Esophagus squamous epithelium (tissue), 5 donors: ENCODE data around the gene TRPC6. TPM values are rescaled to one million over a fixed set of nuclear protein-coding genes. Genes with fewer than 3 reads are reported as not detected.

Source experiments
- DNase-seq: peaks from one replicate; lab custom pipeline; 2025; lab: John Stamatoyannopoulos, UW
- H3K27ac ChIP-seq, 4 donors: fragments of 200-600 bp; sonication (generic); one replicate each; pipeline ENCODE4 v1.5.1; 2016 to 2019; ENCODE audit warnings: mild to moderate bottlenecking in 1 of 4
- H3K27me3 ChIP-seq, 4 donors: fragments of 200-600 bp; sonication (generic); 1 replicate in 3 of 4; 2 replicates in 1 of 4; pipeline versions ENCODE4 v1.5.1 to v1.6.0; 2017 to 2021; ENCODE audit warnings: antibody characterized with exemption in 1 of 4
- H3K36me3 ChIP-seq, 3 donors: fragments of 200-600 bp; sonication (generic); one replicate each; pipeline ENCODE4 v1.5.1; 2016 to 2019
- H3K4me1 ChIP-seq, 3 donors: fragments of 200-600 bp; sonication (generic); one replicate each; pipeline ENCODE4 v1.5.1; 2017 to 2019
- H3K4me3 ChIP-seq, 4 donors: fragments of 200-600 bp; sonication (generic); 1 replicate in 3 of 4; 2 replicates in 1 of 4; pipeline ENCODE4 v1.5.1; 2016 to 2019; ENCODE audit warnings: mild to moderate bottlenecking in 2 of 4, moderate library complexity in 1 of 4
- H3K9me3 ChIP-seq, 3 donors: fragments of 200-600 bp; sonication (generic); one replicate each; pipeline ENCODE4 v1.5.1; 2016 to 2019
- CTCF ChIP-seq, 6 experiments: fragments of 450-650 bp in 4 of 6; fragments of 200-600 bp in 2 of 6; sonication (generic) in 2 of 6; IDR thresholded peaks; one replicate each; pipeline ENCODE4 v1.5.1; 2016 to 2019; ENCODE audit warnings: antibody characterized with exemption in 6 of 6, mild to moderate bottlenecking in 4 of 6, moderate library complexity in 4 of 6
- POLR2A ChIP-seq, 4 donors: fragments of 450-650 bp; IDR thresholded peaks; one replicate each; pipeline ENCODE4 v1.6.1; 2017; ENCODE audit warnings: antibody characterized with exemption in 4 of 4, mild to moderate bottlenecking in 4 of 4, moderate library complexity in 3 of 4
- whole genome bisulfite sequencing, 2 donors: methylation state at CpG; one replicate each; pipeline ENCODE4 v1.1.5; 2018; 5-methylcytosine and 5-hydroxymethylcytosine counted together
- intact Hi-C: fragments of 100-400 bp; cut with DNase I; formaldehyde crosslinking; loops from one replicate; pipeline ENCODE4 v1.15.0; 2022
- total RNA-seq, 4 donors: library from RNA; depleted of rRNA; stranded (reverse); fragments of >200 nt; gene quantifications; one replicate each; pipeline ENCODE4 v1.1.0, GENCODE V29; 2016
- donor health status: DM: yes; HTN: yes; CAD: no.

The TRPC6 gene
- total RNA-seq, 4 donors from 2014 or later = 1.2 to 15.4 (median 1.6) TPM

- Histone ChIP-seq H3K4me3 (no peak overlapping the region), H3K9me3 (no peaks in the 10 kb centered on the region), H3K27me3 (no peaks in the 10 kb centered on the region), H3K4me1 (no peaks in the 10 kb centered on the region), H3K27ac (no peak overlapping the region), H3K36me3 (no peaks in the 10 kb centered on the region)
- intact Hi-C loops = no loop called here
- no peak for DNase-seq
- WGBS, 2 donors = 57 to 63% methylated on average over 1 of the region's 1 CpG
- TF ChIP-seq POLR2A (IDR thresholded peaks at IDR 0.05) (no peak), CTCF (IDR thresholded peaks at IDR 0.05) (no peak)
These were observed 72.7 kb downstream of the TRPC6 start for GRCh38 chr11:101511065-101511464.

GRCh38 chr11:101510591-101510990, 73.2 kb downstream of the TRPC6 start:
- Histone ChIP-seq H3K36me3 (no peaks in the 10 kb centered on the region), H3K9me3 (no peaks in the 10 kb centered on the region), H3K27me3 (no peaks in the 10 kb centered on the region), H3K4me3 (no peak overlapping the region), H3K27ac (no peak overlapping the region), H3K4me1 (no peaks in the 10 kb centered on the region)
- no peak for TF ChIP-seq POLR2A (IDR thresholded peaks at IDR 0.05)
- no peak for TF ChIP-seq CTCF (IDR thresholded peaks at IDR 0.05)
- no peak for DNase-seq
- WGBS, 2 donors = 77 to 93% methylated on average over 1 of the region's 1 CpG
- intact Hi-C loops = no loop called here

DNA sequence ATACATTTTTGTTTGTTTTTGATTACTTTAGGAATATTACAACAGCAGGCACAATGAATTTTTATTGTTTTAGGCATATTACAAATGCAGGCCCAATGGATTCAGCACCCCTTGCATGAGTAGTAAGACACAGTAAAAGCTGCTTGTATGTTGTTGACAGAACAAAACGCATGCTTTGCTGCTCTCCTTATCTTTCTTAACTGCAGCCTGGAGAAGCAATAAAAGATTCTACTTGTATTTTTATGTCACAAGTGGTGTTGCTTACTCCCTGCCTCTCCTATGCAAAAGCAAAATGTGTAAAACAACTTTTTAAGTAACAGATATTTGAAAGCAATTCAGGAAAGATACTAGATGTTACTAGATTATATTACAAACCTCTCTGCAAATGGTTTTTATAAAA, 73.9 kb downstream of the TRPC6 start:
- 85 to 87% methylated on average over 1 of the region's 1 CpG for WGBS, 2 donors
- H3K4me3 ChIP-seq = no peak overlapping the region
- no peaks in the 10 kb centered on the region for H3K27me3 ChIP-seq
- TF ChIP-seq POLR2A (IDR thresholded peaks at IDR 0.05) = no peak
- intact Hi-C loops = no loop called here
- H3K4me1 ChIP-seq = no peaks in the 10 kb centered on the region
- H3K27ac ChIP-seq = no peak overlapping the region
- DNase-seq = no peak
- no peaks in the 10 kb centered on the region for H3K36me3 ChIP-seq
- no peaks in the 10 kb centered on the region for H3K9me3 ChIP-seq

GRCh38 chr11:101508370-101508769, 75.4 kb downstream of the TRPC6 start:
- H3K4me1 ChIP-seq = peaks cover 0 to 11% (median 0%) of the 10 kb centered on the region in 3 donors
- no peaks in the 10 kb centered on the region for H3K36me3 ChIP-seq
- 38 to 83% methylated on average over 2 of the region's 2 CpGs for WGBS, 2 donors
- no peak overlapping the region for H3K27ac ChIP-seq
- intact Hi-C loops = no loop called here
- H3K9me3 ChIP-seq = no peaks in the 10 kb centered on the region
- TF ChIP-seq POLR2A (IDR thresholded peaks at IDR 0.05) (no peak), CTCF (IDR thresholded peaks at IDR 0.05) (no peak)
- no peak overlapping the region for H3K4me3 ChIP-seq
- DNase-seq = no peak
- H3K27me3 ChIP-seq = no peaks in the 10 kb centered on the region

GRCh38 chr11:101498891-101499290, 84.9 kb downstream of the TRPC6 start:
- Histone ChIP-seq H3K27me3 (no peaks in the 10 kb centered on the region), H3K27ac (no peak overlapping the region), H3K4me1 (peaks cover 0 to 38% (median 0%) of the 10 kb centered on the region in 3 donors), H3K36me3 (no peaks in the 10 kb centered on the region), H3K4me3 (no peak overlapping the region), H3K9me3 (no peaks in the 10 kb centered on the region)
- WGBS, 2 donors = 70 to 78% methylated on average over 1 of the region's 1 CpG
- intact Hi-C loops = no loop called here
- TF ChIP-seq POLR2A (IDR thresholded peaks at IDR 0.05) (no peak), CTCF (IDR thresholded peaks at IDR 0.05) (no peak)
- no peak for DNase-seq

DNA sequence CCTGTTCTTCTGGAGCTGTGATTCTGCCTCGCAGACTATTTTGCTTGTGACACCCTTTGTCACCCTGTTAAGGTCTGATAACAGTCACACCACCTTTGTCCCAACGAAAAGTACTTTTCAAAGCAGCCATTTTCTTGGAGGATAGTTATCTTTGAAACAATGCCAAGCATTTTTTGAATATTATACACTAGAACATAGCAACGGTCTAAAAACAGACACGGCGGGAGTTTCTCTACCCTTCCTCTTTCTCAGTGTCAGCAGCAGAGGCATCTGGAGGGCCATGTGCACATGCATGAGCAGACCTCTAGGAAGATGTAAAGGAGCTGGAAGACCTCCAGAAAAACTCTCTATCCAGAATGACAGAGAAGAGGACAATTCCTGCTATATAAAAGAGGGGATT, 86.5 kb downstream of the TRPC6 start:
- Histone ChIP-seq H3K36me3 (no peaks in the 10 kb centered on the region), H3K9me3 (no peaks in the 10 kb centered on the region), H3K27me3 (no peaks in the 10 kb centered on the region), H3K27ac (no peak overlapping the region), H3K4me3 (no peak overlapping the region), H3K4me1 (peaks cover 0 to 26% (median 0%) of the 10 kb centered on the region in 3 donors)
- TF ChIP-seq CTCF (IDR thresholded peaks at IDR 0.05) = no peak
- TF ChIP-seq POLR2A (IDR thresholded peaks at IDR 0.05) = no peak
- no peak for DNase-seq
- 46 to 59% methylated on average over 5 of the region's 5 CpGs for WGBS, 2 donors
- intact Hi-C loops = no loop called here
